HL-60 (cell line): ENCODE measurements around the gene PAX5.

ENCODE experiments used
- DNase-seq, 2 experiments: peaks; one replicate each; pipeline ENCODE4 v3.0.0-alpha.2; 2010 to 2020; ENCODE audit warnings: low read depth in 1 of 2, low spot score in 1 of 2
- H3K27ac ChIP-seq: fragments of 250-450 bp; sonication (Bioruptor Pico); replicated peaks from 2 replicates; pipeline ENCODE4 v1.5.1; 2020; ENCODE audit warnings: mild to moderate bottlenecking, moderate library complexity
- H3K27me3 ChIP-seq: fragments of 250-450 bp; sonication (Bioruptor Pico); 2 replicates; pipeline ENCODE4 v1.5.1; 2021; ENCODE audit warnings: mild to moderate bottlenecking, moderate library complexity; ENCODE audit not compliant: insufficient read depth, poor library complexity, severe bottlenecking
- H3K4me3 ChIP-seq: replicated peaks from 2 replicates; pipeline ENCODE4 v1.5.1; 2011; ENCODE audit warnings: mild to moderate bottlenecking, control low read depth, low read length; ENCODE audit not compliant: insufficient read depth
- CTCF ChIP-seq: IDR thresholded peaks from one replicate; pipeline ENCODE4 v1.5.1; 2011; ENCODE audit warnings: low read length, control low read depth, inconsistent platforms; ENCODE audit not compliant: insufficient read depth
- GABPA ChIP-seq: IDR thresholded peaks from 2 replicates; pipeline ENCODE4 v1.6.1; 2012; ENCODE audit warnings: low read depth
- POLR2AphosphoS5 ChIP-seq: IDR thresholded peaks from 2 replicates; pipeline ENCODE4 v1.6.1; 2012; ENCODE audit warnings: low read depth
- REST ChIP-seq: IDR thresholded peaks from 2 replicates; pipeline ENCODE4 v1.6.1; 2012; ENCODE audit warnings: low read depth; ENCODE audit not compliant: insufficient replicate concordance
- SPI1 ChIP-seq: IDR thresholded peaks from 2 replicates; pipeline ENCODE4 v1.6.1; 2012; ENCODE audit warnings: low read depth, mild to moderate bottlenecking, borderline replicate concordance

PAX5 gene

GRCh38 chr9:36816371-36816770, 217.7 kb downstream of the PAX5 start:
- Histone ChIP-seq H3K4me3 (no peak overlapping the region), H3K27ac (no peak overlapping the region), H3K27me3 (peaks cover 16% of the 10 kb centered on the region)
- no peak for TF ChIP-seq SPI1
- no peak for TF ChIP-seq CTCF
- no peak for TF ChIP-seq REST
- TF ChIP-seq GABPA, result no peak
- TF ChIP-seq POLR2AphosphoS5, result no peak
- no peak for DNase-seq

- no peak overlapping the region for H3K27ac ChIP-seq
- DNase-seq, result no peak
- no peak overlapping the region for H3K4me3 ChIP-seq
- TF ChIP-seq CTCF (no peak), REST (no peak), SPI1 (no peak), POLR2AphosphoS5 (no peak), GABPA (no peak)
- H3K27me3 ChIP-seq, result peaks cover 16% of the 10 kb centered on the region
These were observed 218.3 kb downstream of the PAX5 start for GRCh38 chr9:36815566-36816348.

GRCh38 chr9:36815023-36815422, 219.0 kb downstream of the PAX5 start:
- H3K27ac ChIP-seq, result no peak overlapping the region
- no peak overlapping the region for H3K4me3 ChIP-seq
- H3K27me3 ChIP-seq, result peaks cover 10% of the 10 kb centered on the region
- DNase-seq, result no peak
- TF ChIP-seq CTCF, result no peak
- no peak for TF ChIP-seq GABPA
- no peak for TF ChIP-seq REST
- TF ChIP-seq SPI1, result no peak
- no peak for TF ChIP-seq POLR2AphosphoS5
